ENCODE results near the gene TIMM23.
"Not testable (repeated sequence)": the region's sequence is repeated elsewhere in the genome, so short reads cannot be mapped to it uniquely, and the experiment has no call there.

Gene TIMM23

GRCh38 chr10:45972106-45972812 is at the start of gene TIMM23:
Gene TIMM23 (plus strand): TSS chr10:45972489. CDS start chr10:45972625, 136 bp downstream.
- DNase-seq (ENCODE audit: low spot score): peak; percentile 45

GRCh38 chr10:45926790-45927189 is 45.5 kb upstream of the TIMM23 start:
- not testable (repeated sequence) for DNase-seq (ENCODE audit: low spot score)

- not testable (repeated sequence) for DNase-seq (ENCODE audit: low spot score)
Observed at GRCh38 chr10:45931305-45931704, 41.0 kb upstream of the TIMM23 start.

- DNase-seq (ENCODE audit: low spot score): not testable (repeated sequence)
Observed at GRCh38 chr10:45934788-45935187, 37.5 kb upstream of the TIMM23 start.

GRCh38 chr10:45939176-45939697 is 33.1 kb upstream of the TIMM23 start:
- DNase-seq (ENCODE audit: low spot score): not testable (repeated sequence)

- DNase-seq (ENCODE audit: low spot score): not testable (repeated sequence)
Observed at GRCh38 chr10:45941196-45941595, 31.1 kb upstream of the TIMM23 start.

- DNase-seq (ENCODE audit: low spot score): not testable (repeated sequence)
Observed at GRCh38 chr10:45945476-45945875, 26.8 kb upstream of the TIMM23 start.

- DNase-seq (ENCODE audit: low spot score): not testable (repeated sequence)
Observed at GRCh38 chr10:45947363-45947762, 24.9 kb upstream of the TIMM23 start.

- not testable (repeated sequence) for DNase-seq (ENCODE audit: low spot score)
Observed at GRCh38 chr10:45948801-45949200, 23.5 kb upstream of the TIMM23 start.

- not testable (repeated sequence) for DNase-seq (ENCODE audit: low spot score)
Observed at GRCh38 chr10:45954367-45954766, 17.9 kb upstream of the TIMM23 start.

GRCh38 chr10:45956634-45957033 is 15.7 kb upstream of the TIMM23 start:
- DNase-seq (ENCODE audit: low spot score): not testable (repeated sequence)

- not testable (repeated sequence) for DNase-seq (ENCODE audit: low spot score)
Observed at GRCh38 chr10:45957928-45958327, 14.4 kb upstream of the TIMM23 start.

- DNase-seq (ENCODE audit: low spot score): not testable (repeated sequence)
Observed at GRCh38 chr10:45962686-45963452, 9.4 kb upstream of the TIMM23 start.

GRCh38 chr10:45971019-45971418 is 1.3 kb upstream of the TIMM23 start:
- not testable (repeated sequence) for DNase-seq (ENCODE audit: low spot score)

- not testable (repeated sequence) for DNase-seq (ENCODE audit: low spot score)
Observed at GRCh38 chr10:45971742-45972105, 565 bp upstream of the TIMM23 start.

- DNase-seq (ENCODE audit: low spot score): not testable (repeated sequence)
Observed at GRCh38 chr10:45972813-45973169, 502 bp downstream of the TIMM23 start.

- DNase-seq (ENCODE audit: low spot score): not testable (repeated sequence)
Observed at GRCh38 chr10:45974041-45974440, 1.8 kb downstream of the TIMM23 start.

- DNase-seq (ENCODE audit: low spot score): not testable (repeated sequence)
Observed at GRCh38 chr10:45978554-45978953, 6.3 kb downstream of the TIMM23 start.

- DNase-seq (ENCODE audit: low spot score): not testable (repeated sequence)
Observed at GRCh38 chr10:45981367-45981766, 9.1 kb downstream of the TIMM23 start.

GRCh38 chr10:45983538-45984186 is 11.4 kb downstream of the TIMM23 start:
- not testable (repeated sequence) for DNase-seq (ENCODE audit: low spot score)

GRCh38 chr10:45984473-45984872 is 12.2 kb downstream of the TIMM23 start:
- DNase-seq (ENCODE audit: low spot score): not testable (repeated sequence)

GRCh38 chr10:45985590-45985989 is 13.3 kb downstream of the TIMM23 start:
- DNase-seq (ENCODE audit: low spot score): not testable (repeated sequence)
